ENCODE data around the gene CDC73.

- TF ChIP-seq POLR2A (IDR thresholded peaks at IDR 0.05; ENCODE audit: borderline replicate concordance, extremely low read depth, insufficient read depth, insufficient read length) (no peak), POLR2AphosphoS5 (IDR thresholded peaks at IDR 0.05; ENCODE audit: low read depth, low read length) (no peak), TCF7L2 (IDR thresholded peaks at IDR 0.05; ENCODE audit: borderline replicate concordance, extremely low read depth, insufficient read depth, insufficient read length) (no peak), ZBTB33 (IDR thresholded peaks at IDR 0.05; ENCODE audit: extremely low read depth, insufficient replicate concordance, low read length) (no peak), EGR1 (IDR thresholded peaks at IDR 0.05; ENCODE audit: low read depth) (no peak)
- TF ChIP-seq, protein P1, sequence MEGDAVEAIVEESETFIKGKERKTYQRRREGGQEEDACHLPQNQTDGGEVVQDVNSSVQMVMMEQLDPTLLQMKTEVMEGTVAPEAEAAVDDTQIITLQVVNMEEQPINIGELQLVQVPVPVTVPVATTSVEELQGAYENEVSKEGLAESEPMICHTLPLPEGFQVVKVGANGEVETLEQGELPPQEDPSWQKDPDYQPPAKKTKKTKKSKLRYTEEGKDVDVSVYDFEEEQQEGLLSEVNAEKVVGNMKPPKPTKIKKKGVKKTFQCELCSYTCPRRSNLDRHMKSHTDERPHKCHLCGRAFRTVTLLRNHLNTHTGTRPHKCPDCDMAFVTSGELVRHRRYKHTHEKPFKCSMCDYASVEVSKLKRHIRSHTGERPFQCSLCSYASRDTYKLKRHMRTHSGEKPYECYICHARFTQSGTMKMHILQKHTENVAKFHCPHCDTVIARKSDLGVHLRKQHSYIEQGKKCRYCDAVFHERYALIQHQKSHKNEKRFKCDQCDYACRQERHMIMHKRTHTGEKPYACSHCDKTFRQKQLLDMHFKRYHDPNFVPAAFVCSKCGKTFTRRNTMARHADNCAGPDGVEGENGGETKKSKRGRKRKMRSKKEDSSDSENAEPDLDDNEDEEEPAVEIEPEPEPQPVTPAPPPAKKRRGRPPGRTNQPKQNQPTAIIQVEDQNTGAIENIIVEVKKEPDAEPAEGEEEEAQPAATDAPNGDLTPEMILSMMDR (IDR thresholded peaks at IDR 0.05 in 2 of 3, conservative IDR thresholded peaks at IDR 0.05 in 1 of 3; ENCODE audit: borderline replicate concordance in 1 of 3, insufficient read depth in 1 of 3, low read depth in 2 of 3, low read length in 2 of 3), result no peak
These were observed 78.1 kb downstream of the CDC73 start for GRCh38 chr1:193199940-193200339.

Measured in HCT116 (cell line).